ENCODE data around the gene QRICH2. TPM values are rescaled to one million over a fixed set of nuclear protein-coding genes. Genes with fewer than 3 reads are reported as not detected.
"Not testable (repeated sequence)": the region's sequence is repeated elsewhere in the genome, so short reads cannot be mapped to it uniquely, and the experiment has no call there.

The QRICH2 gene
- total RNA-seq, 2 experiments from 2014 or later, result 1.8 to 2.1 TPM

DNA sequence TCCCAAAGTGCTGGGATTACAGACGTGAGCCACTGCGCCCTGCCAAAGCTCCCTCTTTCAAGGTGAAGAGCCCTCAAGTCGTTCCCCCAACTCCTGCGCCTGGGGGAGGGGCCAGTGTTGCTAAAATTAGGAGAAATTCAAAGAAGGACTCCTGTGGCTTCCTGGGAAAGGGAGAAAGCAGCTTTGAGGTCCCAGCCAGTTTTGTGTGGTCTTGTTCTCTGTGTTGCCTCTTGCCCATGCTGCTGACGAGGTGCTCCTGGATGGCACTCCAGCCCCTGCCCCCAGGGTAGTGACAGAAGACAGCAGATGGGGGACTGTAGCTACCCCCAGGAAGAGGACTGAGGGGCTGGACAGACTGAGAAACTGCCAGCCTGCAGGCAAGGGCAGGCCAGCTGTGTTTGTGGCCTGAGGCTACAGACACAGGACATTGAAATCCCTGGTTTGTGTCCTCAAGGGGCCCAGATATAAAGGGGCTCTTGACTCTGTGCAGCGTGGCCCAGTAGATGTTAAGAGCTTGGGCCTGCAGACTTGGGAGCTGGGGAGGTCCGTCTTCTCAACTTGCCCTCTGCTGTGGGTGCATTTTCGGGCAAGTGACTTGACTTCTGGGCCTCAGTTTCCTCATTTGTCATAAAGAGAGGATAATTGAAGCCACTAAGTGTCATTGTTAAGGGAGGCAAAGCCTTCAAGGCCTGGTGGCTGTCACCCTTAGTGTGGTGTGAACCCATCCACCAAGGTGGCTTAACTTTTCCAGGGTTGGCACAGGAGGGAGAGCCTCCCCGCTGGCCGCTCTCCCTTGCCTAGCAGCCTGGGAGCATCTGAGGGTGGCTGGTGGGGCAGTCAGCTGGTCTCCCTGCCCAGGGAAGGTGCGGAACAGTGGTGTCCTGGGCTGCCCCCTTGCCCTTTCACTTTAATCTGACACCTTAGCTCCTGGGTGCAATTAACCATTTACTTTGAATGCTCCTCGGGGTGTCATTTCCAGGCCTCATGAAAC, 38.8 kb downstream of the QRICH2 start:
- peaks cover 55% of the 10 kb centered on the region for H3K36me3 Mint-ChIP-seq (ENCODE audit: low read depth)
- ATAC-seq (ENCODE audit: poor library complexity) (no peak), DNase-seq (no peak)
- Histone ChIP-seq H3K27me3 (ENCODE audit: control insufficient read depth in 1 of 2, insufficient read depth in 2 of 2, low read length in 2 of 2) (no peaks in the 10 kb centered on the region), H3K36me3 (ENCODE audit: insufficient read depth, low read length) (peaks cover 53% of the 10 kb centered on the region), H3K9me3 (ENCODE audit: control insufficient read depth in 1 of 2, insufficient read depth in 1 of 2, low read length in 2 of 2) (no peaks in the 10 kb centered on the region), H3K4me3 (ENCODE audit: low read length) (peak overlapping the region; percentile 73), H3K4me1 (ENCODE audit: insufficient read depth, low read length) (peaks cover 87% of the 10 kb centered on the region), H3K27ac (ENCODE audit: low read depth in 1 of 2, low read length in 2 of 2) (peak overlapping the region; percentile 37 to 91)
- POLR2A ChIA-PET, result interaction anchor here (0.5 to 14.0 kb wide), 17 partner anchors 11 to 197 kb away, joined by 3 to 394 read pairs (median 4); partner anchors contain the start of genes RNF157 and SRP68
- H3K27me3 Mint-ChIP-seq, result no peaks in the 10 kb centered on the region
- no peak for TF ChIP-seq CTCF (IDR thresholded peaks at IDR 0.05)
- H3K9me3 Mint-ChIP-seq, result no peaks in the 10 kb centered on the region
- peaks cover 68% of the 10 kb centered on the region for H3K4me1 Mint-ChIP-seq (ENCODE audit: low read depth)
- intact Hi-C loops (cut with DNase I, micrococcal nuclease), result loop anchor here in 1 of 2 experiments (5.0 kb wide), 1 partner anchor 127 kb away; the partner anchor contains the start of gene FOXJ1
- H3K4me3 Mint-ChIP-seq, result peak overlapping the region; percentile 96
- peak overlapping the region; percentile 98 for H3K27ac Mint-ChIP-seq
- CTCF ChIA-PET, result interaction anchor here (0.7 to 6.5 kb wide), 10 partner anchors 10 to 148 kb away, joined by 3 to 29 read pairs (median 3); no protein-coding TSS in a partner anchor

DNA sequence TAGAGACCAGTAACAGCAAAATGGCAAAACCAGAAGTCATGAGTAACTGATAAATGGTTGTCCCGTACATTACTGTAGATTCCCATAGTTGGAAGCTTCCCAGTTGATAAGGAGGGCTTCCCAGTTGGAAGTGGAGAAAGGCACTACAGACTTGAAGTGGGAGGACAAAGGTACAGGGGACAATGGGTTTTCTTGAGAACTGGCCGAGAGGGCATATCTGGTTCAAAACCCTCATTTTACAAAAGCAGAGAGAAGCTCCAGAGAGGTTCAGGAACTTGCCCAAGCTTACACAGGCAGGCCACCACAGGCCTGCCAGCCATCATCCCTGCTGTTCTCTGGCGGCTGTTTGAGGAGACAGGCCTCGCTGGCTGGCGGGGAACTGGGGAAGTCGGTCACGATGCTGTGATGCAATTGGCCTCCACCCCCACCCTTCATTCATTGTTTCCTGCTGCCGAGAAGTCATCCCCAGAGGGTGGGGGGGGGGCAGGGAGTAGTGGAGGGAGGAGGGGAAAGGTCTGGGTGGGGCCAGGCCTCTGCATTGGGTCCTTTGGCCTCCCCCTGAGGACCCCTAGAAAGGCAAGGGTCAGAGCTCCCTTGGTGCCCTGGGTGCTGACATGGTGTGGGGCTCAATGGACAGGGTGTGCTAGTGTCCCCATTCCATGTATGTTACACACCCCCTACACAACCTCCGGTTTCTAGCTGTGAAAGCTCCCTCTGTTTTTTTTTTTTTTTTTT, 39.9 kb downstream of the QRICH2 start:
- Mint-ChIP-seq H3K27me3 (no peaks in the 10 kb centered on the region), H3K4me3 (peak overlapping the region; percentile 96), H3K27ac (peak overlapping the region; percentile 98), H3K4me1 (ENCODE audit: low read depth) (peaks cover 72% of the 10 kb centered on the region), H3K9me3 (no peaks in the 10 kb centered on the region), H3K36me3 (ENCODE audit: low read depth) (peaks cover 55% of the 10 kb centered on the region)
- intact Hi-C loops (cut with DNase I, micrococcal nuclease), result loop anchor here in 1 of 2 experiments (5.0 kb wide), 1 partner anchor 126 kb away; the partner anchor contains the start of gene FOXJ1
- H3K27ac ChIP-seq (ENCODE audit: low read depth in 1 of 2, low read length in 2 of 2), result peak overlapping the region; percentile 77 to 91
- peaks cover 53% of the 10 kb centered on the region for H3K36me3 ChIP-seq (ENCODE audit: insufficient read depth, low read length)
- ChIA-PET CTCF (interaction anchor here (0.7 to 6.5 kb wide), 9 partner anchors 12 to 147 kb away, joined by 3 to 29 read pairs (median 4); no protein-coding TSS in a partner anchor), POLR2A (interaction anchor here (0.7 to 14.0 kb wide), 11 partner anchors 11 to 196 kb away, joined by 3 to 394 read pairs (median 7); partner anchors contain the start of genes RNF157 and SRP68)
- peak in 13 of 14 experiments; percentile 43 to 88 (median 71) for DNase-seq
- H3K4me3 ChIP-seq (ENCODE audit: low read length), result peak overlapping the region; percentile 73
- no peaks in the 10 kb centered on the region for H3K27me3 ChIP-seq (ENCODE audit: control insufficient read depth in 1 of 2, insufficient read depth in 2 of 2, low read length in 2 of 2)
- no peak for TF ChIP-seq CTCF (IDR thresholded peaks at IDR 0.05)
- H3K9me3 ChIP-seq (ENCODE audit: control insufficient read depth in 1 of 2, insufficient read depth in 1 of 2, low read length in 2 of 2), result no peaks in the 10 kb centered on the region
- H3K4me1 ChIP-seq (ENCODE audit: insufficient read depth, low read length), result peaks cover 85% of the 10 kb centered on the region
- peak; percentile 15 for ATAC-seq (ENCODE audit: poor library complexity)

DNA sequence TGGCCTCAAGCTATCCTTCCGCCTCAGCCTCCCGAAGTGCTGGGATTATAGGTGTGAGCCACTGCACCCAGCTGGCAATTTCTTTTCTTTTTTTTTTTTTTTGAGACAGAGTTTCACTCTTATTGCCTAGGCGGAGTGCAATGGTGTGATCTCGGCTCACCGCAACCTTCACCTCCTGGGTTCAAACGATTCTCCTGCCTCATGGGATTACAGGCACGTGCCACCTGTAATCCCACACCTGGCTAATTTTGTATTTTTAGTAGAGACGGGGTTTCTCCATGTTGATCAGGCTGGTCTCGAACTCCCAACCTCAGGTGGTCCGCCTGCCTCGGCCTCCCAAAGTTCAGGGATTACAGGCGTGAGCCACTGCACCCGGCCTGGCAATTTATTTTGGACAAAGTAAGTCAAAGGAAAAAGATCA, 40.5 kb downstream of the QRICH2 start:
- ChIA-PET POLR2A (interaction anchor here (0.5 to 14.0 kb wide), 12 partner anchors 11 to 698 kb away, joined by 3 to 394 read pairs (median 6); partner anchors contain the start of gene RNF157), CTCF (interaction anchor here (1.5 to 6.5 kb wide), 6 partner anchors 12 to 146 kb away, joined by 3 to 29 read pairs (median 9); no protein-coding TSS in a partner anchor)
- Mint-ChIP-seq H3K4me3 (peak overlapping the region; percentile 96), H3K4me1 (ENCODE audit: low read depth) (peaks cover 72% of the 10 kb centered on the region), H3K36me3 (ENCODE audit: low read depth) (peaks cover 51% of the 10 kb centered on the region), H3K27ac (peak overlapping the region; percentile 98)
- not testable (repeated sequence) for ATAC-seq (ENCODE audit: poor library complexity); H3K27me3 ChIP-seq (ENCODE audit: control insufficient read depth in 1 of 2, insufficient read depth in 2 of 2, low read length in 2 of 2); H3K27me3 Mint-ChIP-seq; H3K9me3 Mint-ChIP-seq; H3K9me3 ChIP-seq (ENCODE audit: control insufficient read depth in 1 of 2, insufficient read depth in 1 of 2, low read length in 2 of 2)
- Histone ChIP-seq H3K36me3 (ENCODE audit: insufficient read depth, low read length) (peaks cover 53% of the 10 kb centered on the region), H3K4me1 (ENCODE audit: insufficient read depth, low read length) (peaks cover 85% of the 10 kb centered on the region), H3K27ac (ENCODE audit: low read depth in 1 of 2, low read length in 2 of 2) (peak overlapping the region; percentile 77 to 91), H3K4me3 (ENCODE audit: low read length) (peak overlapping the region; percentile 73)
- intact Hi-C loops (cut with DNase I, micrococcal nuclease), result loop anchor here in 1 of 2 experiments (5.0 kb wide), 1 partner anchor 125 kb away; the partner anchor contains the start of gene FOXJ1
- peak in 2 of 14 experiments; percentile 50 to 57 for DNase-seq
